RWPE1 (cell line): Measurements from ENCODE around the gene ADAMTS13.

Source experiments
- CTCF ChIA-PET: fragments of 350-600 bp; sonication (Branson Sonifier 250); formaldehyde crosslinking; extraction: SDS; loops from one replicate; lab custom pipeline; 2021; lab: Yijun Ruan, JAX
- POLR2A ChIA-PET: fragments of 400-600 bp; formaldehyde crosslinking; extraction: SDS; loops from one replicate; lab custom pipeline; 2020; ENCODE audit warnings: antibody characterized with exemption; ENCODE audit not compliant: low non-redundant PET; lab: Yijun Ruan, JAX
- DNase-seq: peaks from one replicate; pipeline ENCODE4 v3.0.0; 2012; ENCODE audit warnings: low spot score
- H3K27ac ChIP-seq: fragments of 450-650 bp; 2 replicates; pipeline ENCODE4 v1.5.1; 2017
- CTCF ChIP-seq: fragments of 450-650 bp; conservative IDR thresholded peaks from 2 replicates; pipeline ENCODE4 v1.5.1; 2017; ENCODE audit warnings: low read depth, mild to moderate bottlenecking

ADAMTS13 gene

GRCh38 chr9:133397370-133397769, 24.8 kb upstream of the ADAMTS13 start:
- TF ChIP-seq CTCF = no peak
- no peak overlapping the region for H3K27ac ChIP-seq
- no peak for DNase-seq
- CTCF ChIA-PET = interaction anchor here (0.7 kb wide), 1 partner anchor 942 kb away, joined by 3 read pairs; no protein-coding TSS in a partner anchor
- POLR2A ChIA-PET = no interaction called here

DNA sequence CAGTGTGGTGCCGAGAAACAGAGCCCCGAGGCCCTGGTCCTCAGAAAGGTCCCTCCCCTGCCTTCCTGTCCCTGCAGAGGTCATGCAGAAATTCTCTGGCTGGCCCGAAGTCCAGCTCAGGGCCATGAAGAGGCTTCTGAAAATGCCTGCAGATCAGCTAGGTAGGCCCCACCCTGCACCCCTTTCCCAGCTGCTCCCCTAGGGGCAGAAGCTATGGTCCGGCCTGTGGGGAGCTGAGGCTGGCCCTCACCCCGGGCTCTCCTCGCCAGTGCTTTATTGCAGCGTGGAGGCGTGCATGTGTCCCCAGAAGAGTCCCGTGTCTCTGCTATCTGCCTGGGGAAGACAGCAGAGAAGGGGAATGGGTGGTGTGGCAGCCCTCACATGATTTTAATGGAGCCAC, 24.3 kb upstream of the ADAMTS13 start:
- no peak overlapping the region for H3K27ac ChIP-seq
- ChIA-PET CTCF (interaction anchor here (0.6 to 1.1 kb wide), 3 partner anchors 20 to 93 kb away, joined by 3 to 4 read pairs (median 3); no protein-coding TSS in a partner anchor), POLR2A (no interaction called here)
- TF ChIP-seq CTCF = no peak
- no peak for DNase-seq

- ChIA-PET CTCF (interaction anchor here (1.0 kb wide), 2 partner anchors 13 to 86 kb away, joined by 3 read pairs; no protein-coding TSS in a partner anchor), POLR2A (interaction anchor here (0.6 kb wide), 1 partner anchor 65 kb away, joined by 9 read pairs; no protein-coding TSS in a partner anchor)
These were observed 21.9 kb upstream of the ADAMTS13 start for GRCh38 chr9:133400292-133400691.

GRCh38 chr9:133401588-133401987, 20.6 kb upstream of the ADAMTS13 start:
- CTCF ChIA-PET = interaction anchor here (1.5 kb wide), 1 partner anchor 55 kb away, joined by 6 read pairs; no protein-coding TSS in a partner anchor
- DNase-seq = no peak
- TF ChIP-seq CTCF = no peak
- POLR2A ChIA-PET = no interaction called here
- no peak overlapping the region for H3K27ac ChIP-seq

More at GRCh38 chr9:133400292-133400691, 21.9 kb upstream of the ADAMTS13 start:
- TF ChIP-seq CTCF = no peak
- no peak for DNase-seq
- H3K27ac ChIP-seq = no peak overlapping the region

DNA sequence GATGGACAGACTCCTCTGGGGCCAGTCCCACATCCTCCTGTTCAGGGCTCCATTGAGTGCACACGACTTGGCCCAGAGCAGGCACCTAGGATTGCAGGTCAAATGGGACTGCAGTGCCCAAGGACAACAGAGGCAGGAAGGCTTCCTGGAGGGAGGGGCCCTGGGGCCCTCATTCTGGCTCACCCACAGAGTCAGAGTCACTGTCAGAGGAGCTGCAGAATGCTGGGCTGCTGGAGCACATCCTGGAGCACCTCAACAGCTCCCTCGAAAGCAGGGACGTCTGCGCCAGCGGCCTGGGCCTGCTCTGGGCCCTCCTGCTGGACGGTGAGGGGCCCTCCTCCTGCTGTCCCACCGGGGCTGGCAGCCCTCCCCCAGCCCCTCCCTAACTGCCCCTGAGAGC, 19.5 kb upstream of the ADAMTS13 start:
- POLR2A ChIA-PET = no interaction called here
- peak overlapping the region; percentile 30 for H3K27ac ChIP-seq

More for the DNA sequence above, 19.5 kb upstream of the ADAMTS13 start:
- no peak for DNase-seq
- CTCF ChIA-PET = interaction anchor here (1.5 kb wide), 1 partner anchor 56 kb away, joined by 6 read pairs; no protein-coding TSS in a partner anchor
- TF ChIP-seq CTCF = no peak
